Neural progenitor cell (in vitro differentiated cells): ENCODE results near the gene MED9. TPM values are rescaled to one million over a fixed set of nuclear protein-coding genes. Genes with fewer than 3 reads are reported as not detected.

Experiments
- DNase-seq: peaks from one replicate; pipeline ENCODE4 v3.0.0-alpha.2; 2016; ENCODE audit warnings: low spot score
- H2AFZ ChIP-seq: fragments of 200-600 bp; sonication (generic); replicated peaks from 2 replicates; pipeline ENCODE4 v1.6.1; 2016; ENCODE audit warnings: antibody characterized with exemption
- H3F3A ChIP-seq: fragments of 200-600 bp; sonication (generic); 2 replicates; pipeline ENCODE4 v1.6.1; 2016; ENCODE audit warnings: antibody characterized with exemption, low read depth
- H3K27ac ChIP-seq: fragments of 200-600 bp; sonication (generic); 2 replicates; pipeline ENCODE4 v1.5.1; 2016; ENCODE audit warnings: mild to moderate bottlenecking
- H3K27me3 ChIP-seq: fragments of 200-600 bp; sonication (generic); 2 replicates; pipeline ENCODE4 v1.6.1; 2016; ENCODE audit warnings: mild to moderate bottlenecking, moderate library complexity
- H3K36me3 ChIP-seq: fragments of 200-600 bp; sonication (generic); 2 replicates; pipeline ENCODE4 v1.5.1; 2016
- H3K4me1 ChIP-seq: fragments of 200-600 bp; sonication (generic); 2 replicates; pipeline ENCODE4 v1.6.1; 2016; ENCODE audit warnings: mixed run types
- H3K4me2 ChIP-seq: fragments of 200-600 bp; sonication (generic); 2 replicates; pipeline ENCODE4 v1.6.1; 2016
- H3K4me3 ChIP-seq: fragments of 200-600 bp; sonication (generic); 2 replicates; pipeline ENCODE4 v1.5.1; 2016
- H3K79me2 ChIP-seq: fragments of 200-600 bp; sonication (generic); 2 replicates; pipeline ENCODE4 v1.6.1; 2016; ENCODE audit warnings: low read depth
- H3K9ac ChIP-seq: fragments of 200-600 bp; sonication (generic); 2 replicates; pipeline ENCODE4 v1.6.1; 2016
- H3K9me3 ChIP-seq: fragments of 200-600 bp; sonication (generic); 2 replicates; pipeline ENCODE4 v1.5.1; 2016; ENCODE audit warnings: low read depth
- H4K20me1 ChIP-seq: fragments of 200-600 bp; sonication (generic); 2 replicates; pipeline ENCODE4 v1.6.1; 2016; ENCODE audit warnings: low read depth
- H3K27ac Mint-ChIP-seq: 3 replicates; pipeline ENCODE4 v1.8.0; 2021; ENCODE audit warnings: mixed read lengths
- H3K27me3 Mint-ChIP-seq: 2 replicates; pipeline ENCODE4 v1.8.0; 2022; ENCODE audit warnings: low read depth, mild to moderate bottlenecking, inconsistent platforms, moderate library complexity, mixed read lengths; ENCODE audit not compliant: insufficient read depth
- H3K36me3 Mint-ChIP-seq: 3 replicates; pipeline ENCODE4 v1.8.0; 2021; ENCODE audit warnings: mixed read lengths
- H3K4me1 Mint-ChIP-seq: 3 replicates; pipeline ENCODE4 v1.8.0; 2021; ENCODE audit warnings: mixed read lengths
- H3K4me3 Mint-ChIP-seq: 3 replicates; pipeline ENCODE4 v1.8.0; 2021; ENCODE audit warnings: mild to moderate bottlenecking, moderate library complexity, mixed read lengths
- H3K9me3 Mint-ChIP-seq: 3 replicates; pipeline ENCODE4 v1.8.0; 2020; ENCODE audit warnings: mixed read lengths
- CTCF ChIP-seq: fragments of 200-600 bp; sonication (generic); IDR thresholded peaks from 2 replicates; pipeline ENCODE4 v1.5.1; 2017; ENCODE audit warnings: antibody characterized with exemption, mild to moderate bottlenecking
- EZH2 ChIP-seq: fragments of 200-600 bp; sonication (generic); IDR thresholded peaks from 2 replicates; pipeline ENCODE4 v1.6.1; 2017; ENCODE audit warnings: antibody characterized with exemption, mild to moderate bottlenecking, moderate library complexity
- EZH2phosphoT487 ChIP-seq: fragments of 200-600 bp; sonication (generic); IDR thresholded peaks from 2 replicates; pipeline ENCODE4 v1.6.1; 2017; ENCODE audit warnings: antibody characterized with exemption
- total RNA-seq: library from RNA; depleted of rRNA; stranded (reverse); fragments of >200 nt; gene quantifications from 2 replicates; pipeline ENCODE4 v1.2.3, GENCODE V29; 2015; ENCODE audit warnings: low replicate concordance

Gene MED9
- total RNA-seq, 1 donor from 2014 or later, result 15.7 TPM

GRCh38 chr17:17510456-17511292, 33.9 kb downstream of the MED9 start:
- Histone ChIP-seq H4K20me1 (peaks cover 3% of the 10 kb centered on the region), H3F3A (no peaks in the 10 kb centered on the region), H3K79me2 (no peaks in the 10 kb centered on the region), H3K9ac (no peak overlapping the region), H3K9me3 (no peaks in the 10 kb centered on the region), H3K4me1 (peaks cover 8% of the 10 kb centered on the region), H3K4me2 (no peak overlapping the region), H3K4me3 (no peak overlapping the region), H3K36me3 (no peaks in the 10 kb centered on the region), H3K27ac (no peak overlapping the region), H3K27me3 (no peaks in the 10 kb centered on the region), H2AFZ (no peak overlapping the region)
- H3K4me3 Mint-ChIP-seq, result no peak overlapping the region
- peaks cover 20% of the 10 kb centered on the region for H3K4me1 Mint-ChIP-seq
- no peaks in the 10 kb centered on the region for H3K27me3 Mint-ChIP-seq
- H3K36me3 Mint-ChIP-seq, result no peaks in the 10 kb centered on the region
- H3K9me3 Mint-ChIP-seq, result no peaks in the 10 kb centered on the region
- H3K27ac Mint-ChIP-seq, result peak overlapping the region; percentile 60
- no peak for DNase-seq
- TF ChIP-seq CTCF, result no peak

- H3K4me1 ChIP-seq, result peaks cover 8% of the 10 kb centered on the region
- Mint-ChIP-seq H3K4me1 (peaks cover 26% of the 10 kb centered on the region), H3K27me3 (no peaks in the 10 kb centered on the region), H3K9me3 (no peaks in the 10 kb centered on the region), H3K27ac (peak overlapping the region; percentile 60), H3K36me3 (no peaks in the 10 kb centered on the region), H3K4me3 (no peak overlapping the region)
- H3K9ac ChIP-seq, result no peak overlapping the region
- no peak overlapping the region for H3K27ac ChIP-seq
- H3F3A ChIP-seq, result no peaks in the 10 kb centered on the region
- DNase-seq, result no peak
- H3K9me3 ChIP-seq, result no peaks in the 10 kb centered on the region
- H3K27me3 ChIP-seq, result no peaks in the 10 kb centered on the region
- no peak overlapping the region for H3K4me3 ChIP-seq
- H4K20me1 ChIP-seq, result peaks cover 4% of the 10 kb centered on the region
- H3K36me3 ChIP-seq, result no peaks in the 10 kb centered on the region
- no peaks in the 10 kb centered on the region for H3K79me2 ChIP-seq
- H3K4me2 ChIP-seq, result no peak overlapping the region
- no peak overlapping the region for H2AFZ ChIP-seq
- no peak for TF ChIP-seq EZH2phosphoT487
- TF ChIP-seq CTCF, result no peak
- no peak for TF ChIP-seq EZH2
Measured at GRCh38 chr17:17511293-17511741, 34.5 kb downstream of the MED9 start.

GRCh38 chr17:17511881-17512858, 35.4 kb downstream of the MED9 start:
- no peak for DNase-seq
- Histone ChIP-seq H3K9ac (no peak overlapping the region), H3K79me2 (no peaks in the 10 kb centered on the region), H4K20me1 (peaks cover 4% of the 10 kb centered on the region), H2AFZ (no peak overlapping the region), H3K4me2 (no peak overlapping the region), H3K27me3 (no peaks in the 10 kb centered on the region), H3K36me3 (no peaks in the 10 kb centered on the region), H3K9me3 (no peaks in the 10 kb centered on the region), H3K27ac (no peak overlapping the region), H3F3A (no peaks in the 10 kb centered on the region), H3K4me3 (no peak overlapping the region), H3K4me1 (peaks cover 8% of the 10 kb centered on the region)
- H3K4me1 Mint-ChIP-seq, result peaks cover 27% of the 10 kb centered on the region
- no peak overlapping the region for H3K4me3 Mint-ChIP-seq
- H3K9me3 Mint-ChIP-seq, result no peaks in the 10 kb centered on the region
- H3K27me3 Mint-ChIP-seq, result no peaks in the 10 kb centered on the region
- H3K36me3 Mint-ChIP-seq, result no peaks in the 10 kb centered on the region
- TF ChIP-seq EZH2phosphoT487 (no peak), EZH2 (no peak)
- no peak overlapping the region for H3K27ac Mint-ChIP-seq
